Measurements from ENCODE around the gene CRISP1.
"Not testable (repeated sequence)": the region's sequence is repeated elsewhere in the genome, so short reads cannot be mapped to it uniquely, and the experiment has no call there.

Gene CRISP1

GRCh38 chr6:49841424-49841823, 24.9 kb downstream of the CRISP1 start:
- DNase-seq (ENCODE audit: low read depth, low spot score), result no peak

GRCh38 chr6:49839957-49840356, 26.4 kb downstream of the CRISP1 start:
- DNase-seq (ENCODE audit: low read depth, low spot score), result no peak

- no peak for DNase-seq (ENCODE audit: low read depth, low spot score)
Observed at GRCh38 chr6:49839162-49839561, 27.2 kb downstream of the CRISP1 start.

GRCh38 chr6:49835140-49835539, 31.2 kb downstream of the CRISP1 start:
- DNase-seq (ENCODE audit: low read depth, low spot score), result no peak

GRCh38 chr6:49833386-49833785, 32.9 kb downstream of the CRISP1 start:
- DNase-seq (ENCODE audit: low read depth, low spot score), result no peak

- no peak for DNase-seq (ENCODE audit: low read depth, low spot score)
Observed at GRCh38 chr6:49826743-49827406, 39.5 kb downstream of the CRISP1 start.

GRCh38 chr6:49815166-49815565, 51.2 kb downstream of the CRISP1 start:
- no peak for DNase-seq (ENCODE audit: low read depth, low spot score)

GRCh38 chr6:49813248-49813647, 53.1 kb downstream of the CRISP1 start:
- no peak for DNase-seq (ENCODE audit: low read depth, low spot score)

- no peak for DNase-seq (ENCODE audit: low read depth, low spot score)
Observed at GRCh38 chr6:49806145-49806544, 60.2 kb downstream of the CRISP1 start.

- no peak for DNase-seq (ENCODE audit: low read depth, low spot score)
Observed at GRCh38 chr6:49805246-49805645, 61.1 kb downstream of the CRISP1 start.

- no peak for DNase-seq (ENCODE audit: low read depth, low spot score)
Observed at GRCh38 chr6:49801525-49801924, 64.8 kb downstream of the CRISP1 start.

- no peak for DNase-seq (ENCODE audit: low read depth, low spot score)
Observed at GRCh38 chr6:49799090-49799489, 67.2 kb downstream of the CRISP1 start.

GRCh38 chr6:49796842-49797455, 69.4 kb downstream of the CRISP1 start:
- not testable (repeated sequence) for DNase-seq (ENCODE audit: low read depth, low spot score)

- DNase-seq (ENCODE audit: low read depth, low spot score), result no peak
Observed at GRCh38 chr6:49790341-49790740, 76.0 kb downstream of the CRISP1 start.

- no peak for DNase-seq (ENCODE audit: low read depth, low spot score)
Observed at GRCh38 chr6:49787176-49787575, 79.2 kb downstream of the CRISP1 start, which contains the start of gene PGK2. Gene PGK2 (minus strand): TSS chr6:49787285. CDS start chr6:49787187, 98 bp downstream.

GRCh38 chr6:49784272-49784671, 82.1 kb downstream of the CRISP1 start:
- DNase-seq (ENCODE audit: low read depth, low spot score), result no peak
